ENCODE measurements around the gene GMPR. TPM values are rescaled to one million over a fixed set of nuclear protein-coding genes. Genes with fewer than 3 reads are reported as not detected.

GMPR gene
- polyA plus RNA-seq, 1 experiment, result 8.3 TPM

DNA sequence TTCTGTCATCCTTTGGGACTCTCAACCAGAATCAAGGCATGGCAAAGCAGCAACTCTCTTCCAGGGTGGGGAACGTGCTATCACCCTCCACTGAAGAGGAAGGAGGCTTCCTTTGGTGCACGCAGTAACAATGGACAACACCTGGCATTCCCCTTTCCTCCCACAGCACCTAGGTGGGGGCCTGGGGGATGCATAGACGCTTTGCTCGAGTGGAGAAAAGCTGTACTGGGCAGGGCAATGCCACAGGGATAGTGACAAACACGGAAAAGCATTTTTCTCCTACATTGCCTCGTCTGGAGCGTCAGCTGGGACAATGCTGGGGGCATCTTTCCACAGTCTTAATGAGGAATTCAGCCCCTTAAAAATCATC lies 82.9 kb downstream of the GMPR start:
- ChIA-PET POLR2A (no interaction called here), CTCF (interaction anchor here (0.5 to 9.1 kb wide), 3 partner anchors 12 to 432 kb away, joined by 3 to 70 read pairs (median 5); no protein-coding TSS in a partner anchor)
- peaks cover 3% of the 10 kb centered on the region for H3K36me3 ChIP-seq (ENCODE audit: control insufficient read depth, insufficient read depth, low read length)
- H3K27me3 ChIP-seq (ENCODE audit: control insufficient read depth, insufficient read depth, low read length), result no peaks in the 10 kb centered on the region
- no peak for DNase-seq (ENCODE audit: low read depth)
- no peak overlapping the region for H3K4me3 ChIP-seq (ENCODE audit: low read depth, low read length)
- TF ChIP-seq, protein P1, sequence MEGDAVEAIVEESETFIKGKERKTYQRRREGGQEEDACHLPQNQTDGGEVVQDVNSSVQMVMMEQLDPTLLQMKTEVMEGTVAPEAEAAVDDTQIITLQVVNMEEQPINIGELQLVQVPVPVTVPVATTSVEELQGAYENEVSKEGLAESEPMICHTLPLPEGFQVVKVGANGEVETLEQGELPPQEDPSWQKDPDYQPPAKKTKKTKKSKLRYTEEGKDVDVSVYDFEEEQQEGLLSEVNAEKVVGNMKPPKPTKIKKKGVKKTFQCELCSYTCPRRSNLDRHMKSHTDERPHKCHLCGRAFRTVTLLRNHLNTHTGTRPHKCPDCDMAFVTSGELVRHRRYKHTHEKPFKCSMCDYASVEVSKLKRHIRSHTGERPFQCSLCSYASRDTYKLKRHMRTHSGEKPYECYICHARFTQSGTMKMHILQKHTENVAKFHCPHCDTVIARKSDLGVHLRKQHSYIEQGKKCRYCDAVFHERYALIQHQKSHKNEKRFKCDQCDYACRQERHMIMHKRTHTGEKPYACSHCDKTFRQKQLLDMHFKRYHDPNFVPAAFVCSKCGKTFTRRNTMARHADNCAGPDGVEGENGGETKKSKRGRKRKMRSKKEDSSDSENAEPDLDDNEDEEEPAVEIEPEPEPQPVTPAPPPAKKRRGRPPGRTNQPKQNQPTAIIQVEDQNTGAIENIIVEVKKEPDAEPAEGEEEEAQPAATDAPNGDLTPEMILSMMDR (IDR thresholded peaks at IDR 0.05; ENCODE audit: insufficient read depth, low read depth, low read length), result no peak

DNA sequence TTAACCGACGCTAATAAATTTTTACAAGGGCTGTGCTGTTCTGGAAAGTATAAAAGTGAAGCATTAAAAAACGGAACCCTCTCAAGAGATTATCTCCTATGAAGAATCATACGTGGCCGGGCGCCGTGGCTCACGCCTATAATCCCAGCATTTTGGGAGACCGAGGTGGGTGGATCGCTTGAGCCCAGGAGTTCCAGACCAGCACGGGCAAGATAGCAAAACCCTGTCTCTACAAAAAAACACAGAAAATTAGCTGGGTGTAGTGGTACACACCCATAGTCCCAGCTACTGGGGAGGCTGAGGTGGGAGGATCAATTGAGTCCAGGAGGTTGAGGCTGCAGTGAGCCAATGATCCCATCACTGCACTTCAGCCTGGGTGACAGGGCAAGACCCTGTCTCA lies 83.4 kb downstream of the GMPR start:
- ChIA-PET POLR2A (no interaction called here), CTCF (interaction anchor here (0.5 to 9.1 kb wide), 3 partner anchors 11 to 432 kb away, joined by 3 to 70 read pairs (median 12); no protein-coding TSS in a partner anchor)
- no peak for DNase-seq (ENCODE audit: low read depth)
- Histone ChIP-seq H3K27me3 (ENCODE audit: control insufficient read depth, insufficient read depth, low read length) (no peaks in the 10 kb centered on the region), H3K36me3 (ENCODE audit: control insufficient read depth, insufficient read depth, low read length) (peaks cover 8% of the 10 kb centered on the region), H3K4me3 (ENCODE audit: low read depth, low read length) (no peak overlapping the region)
- TF ChIP-seq, protein P1 (IDR thresholded peaks at IDR 0.05; ENCODE audit: insufficient read depth, low read depth, low read length), result no peak

DNA sequence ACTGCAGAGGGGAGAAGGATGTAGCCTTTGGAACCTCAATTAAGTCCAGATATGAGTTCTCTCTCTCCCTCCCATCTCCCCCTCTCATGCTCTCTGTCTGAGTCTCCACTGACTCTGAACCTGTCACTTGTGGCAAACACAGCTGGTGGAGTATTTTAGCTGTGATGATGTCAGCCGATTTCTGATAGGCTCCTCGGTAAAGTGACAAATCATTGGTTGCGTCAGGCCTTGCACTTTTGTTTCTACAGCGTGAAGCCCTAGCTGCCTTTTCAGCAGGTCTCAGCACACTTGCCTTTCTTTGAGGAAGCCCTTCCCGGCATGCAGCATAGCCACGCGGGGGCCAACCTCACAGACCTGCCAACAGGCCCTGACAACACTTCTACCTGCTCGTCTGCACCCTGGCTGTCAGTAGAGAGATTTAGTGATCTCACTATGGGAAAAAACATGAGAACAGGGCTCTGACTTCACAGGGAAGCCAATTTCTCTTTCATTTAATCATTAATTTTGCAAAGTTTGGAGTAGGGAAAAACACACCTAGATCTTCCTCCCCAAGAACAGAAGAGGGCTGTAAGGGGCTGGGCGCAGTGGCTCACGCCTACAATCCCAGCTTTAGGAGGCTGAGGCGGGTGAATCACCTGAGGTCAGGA lies 84.4 kb downstream of the GMPR start:
- no peak overlapping the region for H3K4me3 ChIP-seq (ENCODE audit: low read depth, low read length)
- ChIA-PET CTCF (interaction anchor here (2.8 to 9.1 kb wide), 2 partner anchors 10 to 37 kb away, joined by 12 to 70 read pairs; no protein-coding TSS in a partner anchor), POLR2A (interaction anchor here (0.5 to 0.7 kb wide), 2 partner anchors 11 to 80 kb away, joined by 3 to 9 read pairs; no protein-coding TSS in a partner anchor)
- peaks cover 13% of the 10 kb centered on the region for H3K36me3 ChIP-seq (ENCODE audit: control insufficient read depth, insufficient read depth, low read length)
- peak; percentile 76 for DNase-seq (ENCODE audit: low read depth)
- H3K27me3 ChIP-seq (ENCODE audit: control insufficient read depth, insufficient read depth, low read length), result no peaks in the 10 kb centered on the region
- TF ChIP-seq, protein P1 (IDR thresholded peaks at IDR 0.05; ENCODE audit: insufficient read depth, low read depth, low read length), result no peak

DNA sequence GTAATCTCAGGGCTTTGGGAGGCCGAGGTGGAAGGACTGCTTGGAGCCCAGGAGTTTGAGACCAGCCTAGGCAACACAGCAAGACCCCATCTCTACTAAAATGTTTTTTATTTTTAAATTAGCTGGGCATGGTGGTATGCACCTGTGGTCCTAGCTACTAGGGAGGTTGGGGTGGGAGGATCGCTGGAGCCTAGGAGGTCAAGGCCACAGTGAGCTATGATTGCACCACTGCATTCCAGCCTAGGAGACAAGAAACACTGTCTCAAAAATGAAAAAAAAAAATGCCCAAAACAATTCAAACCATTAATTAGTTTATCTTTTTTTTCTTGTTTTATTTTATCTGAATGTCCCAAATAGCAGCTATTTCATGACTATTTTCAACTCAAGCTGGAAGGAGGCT lies 85.8 kb downstream of the GMPR start:
- Histone ChIP-seq H3K27me3 (ENCODE audit: control insufficient read depth, insufficient read depth, low read length) (no peaks in the 10 kb centered on the region), H3K4me3 (ENCODE audit: low read depth, low read length) (no peak overlapping the region), H3K36me3 (ENCODE audit: control insufficient read depth, insufficient read depth, low read length) (peaks cover 14% of the 10 kb centered on the region)
- CTCF ChIA-PET, result interaction anchor here (0.9 to 9.1 kb wide), 4 partner anchors 9 to 762 kb away, joined by 4 to 70 read pairs (median 9); no protein-coding TSS in a partner anchor
- no peak for DNase-seq (ENCODE audit: low read depth)
- TF ChIP-seq, protein P1 (IDR thresholded peaks at IDR 0.05; ENCODE audit: insufficient read depth, low read depth, low read length), result no peak
- POLR2A ChIA-PET, result interaction anchor here (0.6 kb wide), 1 partner anchor 606 kb away, joined by 4 read pairs; no protein-coding TSS in a partner anchor

DNA sequence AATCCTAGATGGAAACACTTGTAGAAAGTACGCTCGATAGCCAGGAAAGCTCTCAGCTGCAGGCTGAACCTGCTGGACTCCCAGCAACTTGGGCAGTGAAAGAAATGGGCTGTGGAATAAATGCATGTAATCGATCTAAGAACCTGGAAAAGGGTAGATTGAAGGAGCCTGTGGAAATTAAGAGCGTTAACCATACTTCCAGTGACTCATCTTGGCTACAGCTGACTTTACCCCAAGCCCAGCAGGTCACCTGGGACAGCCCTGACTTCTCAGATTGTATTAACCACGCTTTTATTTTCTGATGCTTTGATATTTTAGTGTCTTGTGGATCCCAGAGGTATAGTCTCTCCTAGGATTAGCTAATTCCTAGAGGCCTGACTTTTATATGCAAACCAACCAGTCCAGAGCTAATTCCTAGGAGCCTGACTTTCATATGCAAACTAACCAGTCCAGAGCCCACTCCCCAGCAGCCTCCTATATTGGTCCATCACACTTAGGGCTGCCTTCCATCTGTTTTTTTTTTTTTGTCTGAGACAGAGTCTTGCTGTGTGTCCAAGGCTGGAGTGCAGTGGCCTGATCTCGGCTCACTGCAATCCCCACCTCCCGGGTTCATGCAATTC lies 86.3 kb downstream of the GMPR start:
- DNase-seq (ENCODE audit: low read depth), result no peak
- ChIA-PET CTCF (interaction anchor here (0.9 to 9.1 kb wide), 3 partner anchors 8 to 761 kb away, joined by 4 to 70 read pairs (median 6); no protein-coding TSS in a partner anchor), POLR2A (interaction anchor here (0.6 kb wide), 1 partner anchor 605 kb away, joined by 4 read pairs; no protein-coding TSS in a partner anchor)
- H3K27me3 ChIP-seq (ENCODE audit: control insufficient read depth, insufficient read depth, low read length), result no peaks in the 10 kb centered on the region
- no peak overlapping the region for H3K4me3 ChIP-seq (ENCODE audit: low read depth, low read length)
- H3K36me3 ChIP-seq (ENCODE audit: control insufficient read depth, insufficient read depth, low read length), result peaks cover 16% of the 10 kb centered on the region
- TF ChIP-seq, protein P1 (IDR thresholded peaks at IDR 0.05; ENCODE audit: insufficient read depth, low read depth, low read length), result no peak

All from BJ (cell line).